IMR-90 (cell line): ENCODE data around the gene RAI14. TPM values are rescaled to one million over a fixed set of nuclear protein-coding genes. Genes with fewer than 3 reads are reported as not detected.

Experiments
- ATAC-seq: fragments of 200-7000 bp; cut with Tn5 transposase; 2 replicates; pipeline ENCODE4 v1.9.1; 2020; ENCODE audit warnings: low read depth, mild to moderate bottlenecking, moderate library complexity
- BruUV-seq: library from RNA; stranded (reverse); fragments of 400-500 nt; replicated peaks from 2 replicates; lab custom pipeline; 2021; lab: Mats Ljungman, UMichigan
- CTCF ChIA-PET: fragments of 300-600 bp; formaldehyde crosslinking; extraction: SDS; loops from one replicate; lab custom pipeline; 2021; ENCODE audit warnings: antibody characterized with exemption; lab: Yijun Ruan, JAX
- POLR2A ChIA-PET: fragments of 300-600 bp; sonication (Branson Sonifier 250); formaldehyde crosslinking; loops from one replicate; lab custom pipeline; 2022; ENCODE audit warnings: antibody characterized with exemption; ENCODE audit not compliant: unreplicated experiment; lab: Charles Lee
- DNase-seq: peaks from one replicate; pipeline ENCODE4 v3.0.0; 2013
- H2AFZ ChIP-seq: replicated peaks from 2 replicates; pipeline ENCODE3; 2013; ENCODE audit warnings: low read length, mild to moderate bottlenecking; ENCODE audit not compliant: poor library complexity
- H2AK5ac ChIP-seq: 2 replicates; pipeline ENCODE4 v1.6.1; 2013; ENCODE audit warnings: low read depth, low read length, inconsistent platforms
- H2AK9ac ChIP-seq: replicated peaks from 2 replicates; pipeline ENCODE3; 2013; ENCODE audit warnings: mild to moderate bottlenecking, low read depth, low read length, moderate library complexity; ENCODE audit not compliant: poor library complexity
- H2BK120ac ChIP-seq: 2 replicates; pipeline ENCODE4 v1.6.1; 2013; ENCODE audit warnings: low read depth, low read length, inconsistent platforms
- H2BK15ac ChIP-seq: 3 replicates; pipeline ENCODE4 v1.6.1; 2013; ENCODE audit warnings: low read depth, low read length, inconsistent platforms
- H2BK20ac ChIP-seq: 2 replicates; pipeline ENCODE4 v1.6.1; 2013; ENCODE audit warnings: low read depth, mild to moderate bottlenecking, inconsistent platforms, low read length, moderate library complexity
- H2BK5ac ChIP-seq: 2 replicates; pipeline ENCODE4 v1.6.1; 2013; ENCODE audit warnings: mild to moderate bottlenecking, low read depth, low read length, inconsistent platforms; ENCODE audit not compliant: poor library complexity, severe bottlenecking
- H3K14ac ChIP-seq: replicated peaks from 2 replicates; pipeline ENCODE4 v1.6.1; 2013; ENCODE audit warnings: low read depth, low read length, inconsistent platforms
- H3K18ac ChIP-seq: 2 replicates; pipeline ENCODE4 v1.6.1; 2013; ENCODE audit warnings: low read depth, low read length, control low read depth
- H3K23ac ChIP-seq: 2 replicates; pipeline ENCODE4 v1.6.1; 2013; ENCODE audit warnings: low read depth, low read length, inconsistent platforms
- H3K27ac ChIP-seq: 2 replicates; pipeline ENCODE4 v1.5.1; 2013; ENCODE audit warnings: mild to moderate bottlenecking, control low read depth, low read length; ENCODE audit not compliant: insufficient read depth
- H3K27me3 ChIP-seq: 2 replicates; pipeline ENCODE4 v1.6.1; 2013; ENCODE audit warnings: low read length; ENCODE audit not compliant: control insufficient read depth, insufficient read depth
- H3K36me3 ChIP-seq: 2 replicates; pipeline ENCODE4 v1.6.1; 2013; ENCODE audit warnings: low read length, mixed read lengths; ENCODE audit not compliant: control insufficient read depth, insufficient read depth
- H3K4ac ChIP-seq: 2 replicates; pipeline ENCODE4 v1.6.1; 2013; ENCODE audit warnings: low read depth, low read length, inconsistent platforms
- H3K4me1 ChIP-seq: 2 replicates; pipeline ENCODE4 v1.6.1; 2013; ENCODE audit warnings: low read length, mixed read lengths; ENCODE audit not compliant: control insufficient read depth, insufficient read depth
- H3K4me2 ChIP-seq: 2 replicates; pipeline ENCODE4 v1.6.1; 2013; ENCODE audit warnings: low read depth, mild to moderate bottlenecking, control low read depth, low read length, moderate library complexity
- H3K4me3 ChIP-seq: 2 replicates; pipeline ENCODE4 v1.5.1; 2013; ENCODE audit warnings: low read depth, mild to moderate bottlenecking, control low read depth, low read length, moderate library complexity; ENCODE audit not compliant: insufficient read depth
- H3K56ac ChIP-seq: 2 replicates; pipeline ENCODE4 v1.6.1; 2013; ENCODE audit warnings: low read length, inconsistent platforms; ENCODE audit not compliant: insufficient read depth; ENCODE audit errors: extremely low read depth
- H3K79me1 ChIP-seq, 2 experiments: 2 replicates each; pipeline ENCODE4 v1.6.1; 2013; ENCODE audit warnings: low read length in 2 of 2, inconsistent platforms in 1 of 2, low read depth in 1 of 2
- H3K9ac ChIP-seq: 2 replicates; pipeline ENCODE4 v1.6.1; 2013; ENCODE audit warnings: low read depth, low read length, control low read depth
- H3K9me1 ChIP-seq: 2 replicates; pipeline ENCODE4 v1.6.1; 2013; ENCODE audit warnings: low read length, inconsistent platforms; ENCODE audit not compliant: insufficient read depth
- H3K9me3 ChIP-seq: 2 replicates; pipeline ENCODE4 v1.6.1; 2013; ENCODE audit warnings: low read length; ENCODE audit not compliant: control insufficient read depth, insufficient read depth
- H4K20me1 ChIP-seq: 2 replicates; pipeline ENCODE4 v1.6.1; 2013; ENCODE audit warnings: low read length, inconsistent platforms; ENCODE audit not compliant: insufficient read depth
- H4K5ac ChIP-seq: 2 replicates; pipeline ENCODE4 v1.6.1; 2013; ENCODE audit warnings: mild to moderate bottlenecking, low read depth, low read length, control low read depth
- H4K8ac ChIP-seq, 2 experiments: 2 replicates each; pipeline ENCODE4 v1.6.1; 2013; ENCODE audit warnings: low read depth in 2 of 2, low read length in 2 of 2, control low read depth in 1 of 2, inconsistent platforms in 1 of 2
- H4K91ac ChIP-seq: 2 replicates; pipeline ENCODE4 v1.6.1; 2013; ENCODE audit warnings: low read depth, low read length, inconsistent platforms; ENCODE audit not compliant: insufficient read depth
- CHD1 ChIP-seq: IDR thresholded peaks from 2 replicates; pipeline ENCODE4 v1.6.1; 2012; ENCODE audit warnings: low read depth, low read length, improper control_type of control experiment
- FOS ChIP-seq: fragments of 150-350 bp; IDR thresholded peaks from 2 replicates; pipeline ENCODE4 v1.6.1; 2016; ENCODE audit warnings: low read depth, low read length
- WGBS, 2 experiments: methylation state at CpG; one replicate each; pipeline versions ENCODE4 v1.1.5 to v1.1.7; 2013; ENCODE audit warnings: missing lambda C conversion rate in 2 of 2; ENCODE audit not compliant: insufficient read length in 1 of 2; ENCODE audit errors: extremely low coverage in 2 of 2; 5-methylcytosine and 5-hydroxymethylcytosine counted together
- dilution Hi-C: fragments of 300-500 bp; cut with HindIII; formaldehyde crosslinking; loops from one replicate; pipeline ENCODE4 v1.14.3; 2018; ENCODE audit warnings: low sequenced_read_pairs; ENCODE audit not compliant: unreplicated experiment
- in situ Hi-C: fragments of 300-500 bp; cut with MboI; formaldehyde crosslinking; loops from 3 replicates; pipeline ENCODE4 v1.14.3; 2019; ENCODE audit warnings: low sequenced_read_pairs, inconsistent platforms, mixed read lengths
- intact Hi-C: fragments of 100-400 bp; cut with micrococcal nuclease; formaldehyde crosslinking; loops from 2 replicates; pipeline ENCODE4 v1.10.0; 2022
- polyA plus RNA-seq, 3 experiments: library from polyadenylated mRNA; depleted of rRNA; stranded (reverse); fragments of >200 nt; gene quantifications; 2 replicates each; pipeline ENCODE4 v1.2.3, GENCODE V29; 2012; ENCODE audit warnings: low replicate concordance in 1 of 3
- total RNA-seq: library from RNA; depleted of rRNA; stranded (reverse); fragments of >200 nt; gene quantifications from 2 replicates; pipeline ENCODE4 v1.2.3, GENCODE V29; 2012

Gene RAI14
- total and polyA plus RNA-seq, 2 of the 4 experiments (the other 2 are of a cell fraction), result 221 to 267 TPM

GRCh38 chr5:34770486-34770885 is 114.4 kb downstream of the RAI14 start:
- H3K4ac ChIP-seq, result no peak overlapping the region
- no peak overlapping the region for H2BK120ac ChIP-seq
- in situ Hi-C loops (no loop called here), dilution Hi-C loops (no loop called here), intact Hi-C loops (no loop called here)
- no peak overlapping the region for H2BK5ac ChIP-seq
- H3K79me1 ChIP-seq, result peaks cover 35 to 88% of the 10 kb centered on the region in 2 experiments
- H3K27me3 ChIP-seq, result no peaks in the 10 kb centered on the region
- H3K4me1 ChIP-seq, result peaks cover 10% of the 10 kb centered on the region
- H2AFZ ChIP-seq, result no peak overlapping the region
- H2AK5ac ChIP-seq, result no peak overlapping the region
- H4K20me1 ChIP-seq, result peaks cover 64% of the 10 kb centered on the region
- no peaks in the 10 kb centered on the region for H3K9me3 ChIP-seq
- H3K56ac ChIP-seq, result no peak overlapping the region
- H2BK20ac ChIP-seq, result no peak overlapping the region
- no peak overlapping the region for H3K9ac ChIP-seq
- H4K8ac ChIP-seq, result no peak overlapping the region
- no peak for DNase-seq
- CTCF ChIA-PET, result no interaction called here
- H3K4me2 ChIP-seq, result no peak overlapping the region
- peaks cover 13% of the 10 kb centered on the region for H3K9me1 ChIP-seq
- no peak overlapping the region for H4K91ac ChIP-seq
- no peak for ATAC-seq
- no peak overlapping the region for H3K23ac ChIP-seq
- 100% methylated on average over 1 of the region's 4 CpGs; no CpG with 5 or more reads in 1 of the 2 experiments for WGBS, 2 experiments
- no peak overlapping the region for H3K14ac ChIP-seq
- no TSS peak for BruUV-seq
- no peak overlapping the region for H2AK9ac ChIP-seq
- no peak overlapping the region for H4K5ac ChIP-seq
- H3K27ac ChIP-seq, result no peak overlapping the region; the same call in 1 of the 2 replicates
- no peak for TF ChIP-seq CHD1
- no peak for TF ChIP-seq FOS
- no peak overlapping the region for H2BK15ac ChIP-seq
- no peak overlapping the region for H3K18ac ChIP-seq
- POLR2A ChIA-PET, result no interaction called here
- H3K36me3 ChIP-seq, result peaks cover 23% of the 10 kb centered on the region
- no peak overlapping the region for H3K4me3 ChIP-seq
